ENCODE data around the gene SERPINE1.
"Not testable (repeated sequence)": the region's sequence is repeated elsewhere in the genome, so short reads cannot be mapped to it uniquely, and the experiment has no call there.

SERPINE1 gene

GRCh38 chr7:101099969-101100781 is 26.7 kb upstream of the SERPINE1 start:
- DNase-seq (ENCODE audit: low read depth, low spot score), result no peak
- H3K4me3 ChIP-seq (ENCODE audit: low read length), result no peak overlapping the region

GRCh38 chr7:101100858-101101847 is 25.8 kb upstream of the SERPINE1 start:
- DNase-seq (ENCODE audit: low read depth, low spot score), result no peak
- H3K4me3 ChIP-seq (ENCODE audit: low read length), result no peak overlapping the region

DNA sequence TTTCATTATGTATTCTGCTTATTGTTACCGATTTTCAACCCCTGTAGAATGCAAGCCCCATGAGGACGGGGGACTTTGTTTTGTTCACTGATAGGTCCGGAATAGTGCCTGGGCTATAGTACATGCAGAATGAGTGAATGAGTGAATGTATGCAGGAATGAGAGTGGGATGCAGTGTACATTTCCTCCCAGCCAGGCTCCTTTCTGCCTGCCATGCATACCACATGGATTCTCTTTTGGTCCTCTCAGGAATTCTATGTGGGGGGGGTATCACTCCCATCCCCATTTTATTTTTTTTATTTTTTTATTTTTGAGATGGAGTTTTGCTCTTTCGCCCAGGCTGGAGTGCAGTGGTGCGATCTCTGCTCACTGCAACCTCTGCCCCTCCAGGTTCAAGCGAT is 24.9 kb upstream of the SERPINE1 start:
- no peak for DNase-seq (ENCODE audit: low read depth, low spot score)
- H3K4me3 ChIP-seq (ENCODE audit: low read length), result no peak overlapping the region

DNA sequence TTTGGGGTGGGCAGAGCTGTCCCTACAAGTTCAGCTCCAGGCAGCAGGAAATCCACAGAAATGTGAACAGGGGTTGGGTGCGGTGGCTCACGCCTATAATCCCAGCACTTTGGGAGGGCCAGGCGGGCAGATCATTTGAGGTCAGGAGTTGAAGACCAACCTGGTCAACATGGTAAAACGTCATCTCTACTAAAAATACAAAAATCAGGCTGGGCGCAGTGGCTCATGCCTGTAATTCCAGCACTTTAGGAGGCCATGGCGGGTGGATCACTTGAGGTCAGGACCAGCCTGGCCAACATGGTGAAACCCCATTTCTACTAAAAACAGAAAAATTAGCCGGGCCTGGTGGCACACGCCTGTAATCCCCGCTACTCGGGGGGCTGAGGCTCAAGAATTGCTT is 23.2 kb upstream of the SERPINE1 start:
- not testable (repeated sequence) for H3K4me3 ChIP-seq (ENCODE audit: low read length); DNase-seq (ENCODE audit: low read depth, low spot score)

DNA sequence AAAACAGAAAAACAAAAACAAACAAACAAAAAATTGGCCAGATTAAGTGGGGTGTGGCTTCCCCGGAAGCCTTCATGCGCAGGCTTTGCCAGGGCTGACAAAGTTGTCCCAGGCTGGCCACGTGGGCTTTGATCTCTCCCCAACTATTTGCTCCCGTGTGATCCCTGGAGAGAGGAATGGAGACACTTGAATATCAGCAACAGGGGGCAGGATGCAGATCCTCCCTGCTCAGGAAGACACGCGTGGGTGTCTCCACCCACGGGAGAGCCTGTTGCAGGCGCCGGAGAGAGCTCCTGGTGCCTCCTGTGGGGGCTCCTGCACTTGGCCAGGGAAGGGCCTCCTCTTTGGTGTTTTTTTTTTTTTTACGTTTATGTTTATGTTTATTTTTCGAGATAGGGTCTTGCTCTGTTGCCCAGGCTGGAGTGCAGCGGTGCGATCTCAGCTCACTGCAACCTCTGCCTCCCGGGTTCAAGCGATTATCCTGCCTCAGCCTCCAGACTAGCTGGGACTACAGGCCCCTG is 22.7 kb upstream of the SERPINE1 start:
- no peak overlapping the region for H3K4me3 ChIP-seq (ENCODE audit: low read length)
- DNase-seq (ENCODE audit: low read depth, low spot score), result no peak

DNA sequence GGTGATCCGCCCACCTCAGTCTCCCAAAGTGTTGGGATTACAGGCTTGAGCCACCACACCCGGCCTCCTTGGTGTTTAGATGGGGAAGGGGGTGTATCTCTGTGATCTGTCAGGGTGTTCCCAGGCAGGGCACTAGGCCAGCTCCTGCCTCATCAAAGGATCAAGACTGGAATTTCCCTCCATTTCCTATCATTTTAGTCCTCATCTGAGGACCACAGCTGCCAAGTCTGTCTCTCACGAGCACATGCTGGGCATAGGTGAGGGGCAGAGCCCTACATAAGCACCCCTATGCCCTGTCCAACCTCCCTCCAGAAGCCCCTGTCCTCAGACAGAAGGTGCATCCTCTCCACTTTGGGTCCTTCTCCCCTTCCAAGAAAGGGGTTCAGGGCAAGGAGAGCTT is 22.1 kb upstream of the SERPINE1 start:
- no peak overlapping the region for H3K4me3 ChIP-seq (ENCODE audit: low read length)
- no peak for DNase-seq (ENCODE audit: low read depth, low spot score)

DNA sequence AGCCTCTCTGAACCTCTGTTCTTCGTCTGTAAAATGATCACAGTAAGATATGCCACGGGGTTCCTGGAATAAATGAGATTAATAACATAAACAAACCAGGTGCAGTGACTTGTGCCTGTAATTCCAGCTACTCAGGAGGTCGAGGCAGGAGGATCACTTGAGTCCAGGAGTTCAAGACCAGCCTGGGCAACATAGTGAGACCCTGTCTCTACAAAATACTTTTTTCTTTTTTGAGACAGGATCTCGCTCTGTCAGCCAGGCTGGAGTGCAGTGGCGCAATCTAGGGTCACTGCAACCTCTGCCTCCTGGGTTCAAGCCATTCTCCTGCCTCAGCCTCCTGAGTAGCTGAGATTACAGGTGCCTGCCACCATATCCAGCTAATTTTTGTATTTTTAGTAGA is 21.7 kb upstream of the SERPINE1 start:
- H3K4me3 ChIP-seq (ENCODE audit: low read length), result not testable (repeated sequence)

DNA sequence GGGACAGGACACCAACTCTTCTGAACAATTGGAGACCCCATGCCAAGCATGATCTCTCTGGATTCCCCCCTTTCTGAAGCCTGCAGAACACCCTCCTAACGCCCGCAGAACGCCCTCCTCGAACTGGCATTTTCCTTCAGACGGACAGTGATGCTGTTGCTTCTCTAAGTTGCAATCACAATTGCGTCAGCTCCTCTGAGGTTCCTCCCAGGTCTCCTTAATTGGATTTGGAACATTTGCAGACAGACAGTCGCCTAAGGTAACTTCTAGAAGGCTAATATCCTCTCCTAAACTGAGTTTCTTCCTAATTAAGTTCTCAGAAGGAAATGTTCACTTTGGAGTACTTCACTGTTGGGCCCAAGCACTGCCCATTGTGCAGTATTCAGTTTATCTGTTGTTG is 20.5 kb upstream of the SERPINE1 start:
- H3K4me3 ChIP-seq (ENCODE audit: low read length), result no peak overlapping the region
- DNase-seq (ENCODE audit: low read depth, low spot score), result no peak

More for the DNA sequence above, 21.7 kb upstream of the SERPINE1 start:
- not testable (repeated sequence) for DNase-seq (ENCODE audit: low read depth, low spot score)

- no peak overlapping the region for H3K4me3 ChIP-seq (ENCODE audit: low read length)
- DNase-seq (ENCODE audit: low read depth, low spot score), result no peak
Observed at GRCh38 chr7:101108330-101108857, 18.5 kb upstream of the SERPINE1 start.

- no peak for DNase-seq (ENCODE audit: low read depth, low spot score)
Observed at GRCh38 chr7:101108961-101109360, 17.9 kb upstream of the SERPINE1 start.

DNA sequence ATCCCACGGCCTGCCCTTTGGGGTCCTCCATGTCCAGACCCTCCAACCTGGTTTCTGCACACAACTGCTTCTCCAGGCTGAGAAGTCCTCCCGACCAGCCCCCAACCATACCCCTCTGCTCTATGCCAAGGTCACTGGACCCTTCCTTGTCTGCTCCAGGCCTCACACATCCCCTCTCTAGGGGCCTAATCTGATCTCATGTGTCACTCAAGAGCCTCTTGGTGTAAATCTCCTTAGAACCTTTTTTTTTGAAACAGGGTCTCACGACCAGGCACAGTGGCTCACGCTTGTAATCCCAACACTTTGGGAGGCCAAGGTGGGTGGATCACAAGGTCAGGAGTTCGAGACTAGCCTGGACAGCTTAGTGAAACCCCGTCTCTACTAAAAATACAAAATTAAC is 17.5 kb upstream of the SERPINE1 start:
- no peak for DNase-seq (ENCODE audit: low read depth, low spot score)
- no peak overlapping the region for H3K4me3 ChIP-seq (ENCODE audit: low read length)

More at GRCh38 chr7:101108961-101109360, 17.9 kb upstream of the SERPINE1 start:
- H3K4me3 ChIP-seq (ENCODE audit: low read length), result no peak overlapping the region

- H3K4me3 ChIP-seq (ENCODE audit: low read length), result no peak overlapping the region
- DNase-seq (ENCODE audit: low read depth, low spot score), result no peak
Observed at GRCh38 chr7:101111261-101111660, 15.6 kb upstream of the SERPINE1 start.

DNA sequence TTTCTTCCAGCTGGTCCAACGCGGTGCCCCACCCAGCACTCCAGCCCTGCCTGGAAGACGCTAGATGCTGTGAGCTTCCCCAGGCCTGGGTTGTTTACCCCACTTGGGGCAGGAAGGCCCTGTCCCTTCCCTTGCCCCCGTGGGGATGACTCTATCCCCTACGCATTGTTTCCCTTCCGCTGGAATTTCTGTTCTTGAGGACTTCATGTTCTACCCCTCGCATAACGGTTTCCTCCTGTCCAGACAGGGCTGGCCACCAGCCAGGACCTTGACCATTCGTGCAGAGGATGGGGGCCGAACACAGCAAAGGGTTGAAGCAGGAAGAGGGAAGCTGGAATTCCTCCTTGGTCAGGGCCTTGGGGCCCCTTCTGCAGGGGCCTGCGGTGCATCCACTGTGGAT is 14.7 kb upstream of the SERPINE1 start:
- no peak overlapping the region for H3K4me3 ChIP-seq (ENCODE audit: low read length)
- no peak for DNase-seq (ENCODE audit: low read depth, low spot score)

DNA sequence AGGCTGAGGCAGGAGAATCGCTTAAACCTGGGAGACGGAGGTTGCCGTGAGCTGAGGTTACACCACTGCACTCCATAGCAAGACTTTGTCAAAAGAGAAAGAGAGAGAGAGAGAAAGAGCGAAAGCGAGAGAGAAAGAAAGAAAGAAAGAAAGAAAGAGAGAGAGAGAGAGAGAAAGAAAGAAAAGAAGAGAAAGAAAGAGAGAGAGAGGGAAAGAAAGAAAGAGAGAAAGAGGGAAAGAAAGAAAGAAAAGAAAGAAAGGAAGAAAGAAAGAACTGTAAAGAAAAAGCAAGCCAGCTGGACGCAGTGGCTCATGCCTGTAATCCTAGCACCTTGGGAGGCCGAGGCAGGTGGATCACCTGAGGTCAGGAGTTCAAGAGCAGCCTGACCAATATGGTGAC is 13.8 kb upstream of the SERPINE1 start:
- H3K4me3 ChIP-seq (ENCODE audit: low read length); DNase-seq (ENCODE audit: low read depth, low spot score): not testable (repeated sequence)

DNA sequence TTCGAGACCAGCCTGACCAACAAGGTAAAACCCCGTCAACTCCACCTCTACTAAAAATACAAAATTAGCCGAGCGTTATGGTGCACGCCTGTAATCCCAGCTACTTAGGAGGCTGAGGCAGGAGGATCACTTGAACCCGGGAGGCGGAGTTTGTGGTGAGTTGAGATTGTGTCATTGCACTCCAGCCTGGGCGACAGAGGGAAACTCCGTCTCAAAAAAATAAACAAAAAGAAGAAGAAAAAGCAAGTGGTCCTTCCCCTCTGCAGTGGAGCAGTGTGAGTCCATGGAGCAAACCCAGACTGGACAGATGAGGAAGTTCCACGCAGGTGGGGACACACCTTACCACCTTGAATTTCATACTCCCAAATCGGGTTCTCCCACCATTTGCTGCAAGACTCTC is 13.1 kb upstream of the SERPINE1 start:
- no peak for DNase-seq (ENCODE audit: low read depth, low spot score)
- H3K4me3 ChIP-seq (ENCODE audit: low read length), result no peak overlapping the region

DNA sequence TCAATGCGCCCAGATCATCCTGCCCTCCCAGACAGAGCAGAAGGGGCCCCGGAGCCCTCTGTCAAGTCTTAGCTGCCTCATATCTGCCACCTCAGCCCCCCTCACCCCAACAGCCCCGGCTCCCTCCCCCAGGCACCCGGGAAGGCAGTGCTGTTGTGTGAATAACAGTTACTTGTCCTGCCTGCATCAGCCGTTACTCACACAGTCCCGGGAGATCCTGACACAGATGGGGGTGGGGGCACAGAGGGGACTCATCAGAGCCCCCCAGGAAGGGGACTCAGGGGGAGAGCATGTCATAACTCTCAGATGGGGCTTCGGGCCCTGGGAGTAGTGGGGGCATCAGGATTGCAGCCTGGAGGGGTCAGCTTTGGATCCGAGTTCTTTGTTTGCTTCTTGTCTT is 12.4 kb upstream of the SERPINE1 start:
- DNase-seq (ENCODE audit: low read depth, low spot score), result no peak
- H3K4me3 ChIP-seq (ENCODE audit: low read length), result no peak overlapping the region

DNA sequence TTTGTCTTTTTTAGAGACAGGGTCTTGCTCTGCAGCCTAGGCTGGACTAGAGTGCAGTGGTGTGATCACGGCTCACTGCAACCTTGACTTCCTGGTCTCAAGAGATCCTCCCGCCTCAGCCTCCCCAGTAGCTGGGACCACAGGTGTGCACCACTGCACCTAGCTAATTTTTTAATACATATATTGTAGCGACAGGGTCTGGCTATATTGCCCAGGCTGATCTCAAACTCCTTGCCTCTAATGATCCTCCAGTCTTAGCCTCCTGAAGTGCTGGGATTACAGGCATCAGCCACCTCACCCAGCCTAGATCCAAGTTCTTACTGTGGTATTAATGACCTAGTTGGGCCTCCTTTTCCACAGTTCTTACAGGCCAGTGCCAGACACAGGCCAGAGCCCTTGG is 11.7 kb upstream of the SERPINE1 start:
- no peak for DNase-seq (ENCODE audit: low read depth, low spot score)
- no peak overlapping the region for H3K4me3 ChIP-seq (ENCODE audit: low read length)

GRCh38 chr7:101116898-101117297 is 10.0 kb upstream of the SERPINE1 start:
- DNase-seq (ENCODE audit: low read depth, low spot score), result no peak

GRCh38 chr7:101118856-101119255 is 8.0 kb upstream of the SERPINE1 start:
- no peak for DNase-seq (ENCODE audit: low read depth, low spot score)
- no peak overlapping the region for H3K4me3 ChIP-seq (ENCODE audit: low read length)

More at GRCh38 chr7:101116898-101117297, 10.0 kb upstream of the SERPINE1 start:
- H3K4me3 ChIP-seq (ENCODE audit: low read length), result no peak overlapping the region

DNA sequence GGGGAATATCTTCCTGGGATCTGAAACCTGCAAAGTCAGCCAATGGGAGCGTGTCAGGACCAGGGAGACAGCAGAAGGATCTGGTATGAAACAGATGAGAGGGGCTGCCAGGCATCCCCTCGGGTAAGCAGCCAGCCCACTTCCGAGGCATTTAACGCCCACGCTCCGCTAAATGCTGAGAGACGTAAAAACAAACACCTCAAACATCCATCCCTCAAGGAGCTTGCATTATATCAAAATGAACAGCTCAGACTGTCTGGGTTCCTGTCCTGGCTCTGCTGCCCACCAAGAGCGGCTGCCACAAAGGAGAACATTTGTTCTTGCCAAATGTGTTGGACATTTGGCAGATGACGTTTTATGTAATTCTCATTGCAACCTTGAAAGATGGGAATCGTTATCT is 7.0 kb upstream of the SERPINE1 start:
- DNase-seq (ENCODE audit: low read depth, low spot score), result no peak
- no peak overlapping the region for H3K4me3 ChIP-seq (ENCODE audit: low read length)
